HUES6 (cell line): ENCODE measurements around the gene SETD3.

Experiments used
- H3K27ac ChIP-seq: 2 replicates; pipeline ENCODE4 v1.7.0; 2013; ENCODE audit warnings: low read depth, mild to moderate bottlenecking, low read length, inconsistent platforms
- H3K27me3 ChIP-seq: 2 replicates; pipeline ENCODE4 v1.6.1; 2013; ENCODE audit warnings: low read length; ENCODE audit not compliant: control insufficient read depth, insufficient read depth
- H3K36me3 ChIP-seq: 2 replicates; pipeline ENCODE4 v1.6.1; 2013; ENCODE audit warnings: low read length; ENCODE audit not compliant: control insufficient read depth, insufficient read depth
- H3K4me1 ChIP-seq: 2 replicates; pipeline ENCODE4 v1.6.1; 2013; ENCODE audit warnings: low read length; ENCODE audit not compliant: control insufficient read depth, insufficient read depth
- H3K4me3 ChIP-seq: 2 replicates; pipeline ENCODE4 v1.5.1; 2013; ENCODE audit warnings: low read depth, low read length
- H3K9ac ChIP-seq: one replicate; pipeline ENCODE4 v1.6.1; 2013; ENCODE audit warnings: mild to moderate bottlenecking, low read length
- H3K9me3 ChIP-seq: 2 replicates; pipeline ENCODE4 v1.6.1; 2013; ENCODE audit warnings: low read depth, low read length; ENCODE audit not compliant: control insufficient read depth, insufficient read depth

The SETD3 gene

GRCh38 chr14:99522025-99522401 lies 41.4 kb upstream of the SETD3 start:
- H3K36me3 ChIP-seq = no peaks in the 10 kb centered on the region
- H3K27ac ChIP-seq = peak overlapping the region; percentile 37; the same call in 1 of the 2 replicates
- H3K9ac ChIP-seq = peak overlapping the region; percentile 43
- H3K4me3 ChIP-seq = no peak overlapping the region
- no peaks in the 10 kb centered on the region for H3K27me3 ChIP-seq
- H3K9me3 ChIP-seq = no peaks in the 10 kb centered on the region
- peaks cover 57% of the 10 kb centered on the region for H3K4me1 ChIP-seq

GRCh38 chr14:99521176-99522024 lies 40.7 kb upstream of the SETD3 start:
- peak overlapping the region; percentile 43 for H3K9ac ChIP-seq
- H3K4me3 ChIP-seq = no peak overlapping the region
- no peaks in the 10 kb centered on the region for H3K27me3 ChIP-seq
- peaks cover 55% of the 10 kb centered on the region for H3K4me1 ChIP-seq
- no peaks in the 10 kb centered on the region for H3K36me3 ChIP-seq
- peak overlapping the region; percentile 37; the same call in 1 of the 2 replicates for H3K27ac ChIP-seq
- no peaks in the 10 kb centered on the region for H3K9me3 ChIP-seq

- peaks cover 49% of the 10 kb centered on the region for H3K4me1 ChIP-seq
- H3K4me3 ChIP-seq = no peak overlapping the region
- no peaks in the 10 kb centered on the region for H3K36me3 ChIP-seq
- H3K27me3 ChIP-seq = no peaks in the 10 kb centered on the region
- H3K9me3 ChIP-seq = no peaks in the 10 kb centered on the region
- no peak overlapping the region for H3K27ac ChIP-seq
- H3K9ac ChIP-seq = no peak overlapping the region
These were observed 40.0 kb upstream of the SETD3 start for GRCh38 chr14:99520571-99521081.

DNA sequence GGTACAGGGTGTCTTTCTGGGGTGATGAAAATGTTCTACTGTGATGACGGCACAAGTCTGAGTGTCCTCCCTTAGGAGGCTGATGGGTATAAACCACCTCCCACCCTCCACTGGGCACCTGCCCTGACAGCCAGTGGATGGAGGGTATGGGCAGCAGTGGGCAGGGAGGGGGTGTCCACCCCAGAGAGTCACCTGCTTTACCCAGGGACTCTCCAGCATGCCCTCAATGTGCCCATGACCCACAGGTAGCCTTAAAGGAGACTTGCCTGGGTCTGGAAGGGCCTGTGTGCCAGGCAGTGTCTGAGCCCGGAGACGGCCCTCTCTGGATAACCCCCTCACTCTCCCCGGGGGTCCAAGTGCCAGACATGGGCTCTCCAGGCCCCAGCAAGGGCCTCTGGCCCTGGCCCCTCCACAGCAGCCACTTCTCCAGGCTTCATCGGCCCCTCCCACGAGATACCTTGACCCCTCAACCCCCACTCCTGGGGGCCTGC lies 39.3 kb upstream of the SETD3 start:
- Histone ChIP-seq H3K27me3 (no peaks in the 10 kb centered on the region), H3K4me3 (no peak overlapping the region), H3K36me3 (no peaks in the 10 kb centered on the region), H3K9me3 (no peaks in the 10 kb centered on the region), H3K27ac (no peak overlapping the region), H3K9ac (no peak overlapping the region), H3K4me1 (peaks cover 42% of the 10 kb centered on the region)

- Histone ChIP-seq H3K4me1 (peaks cover 37% of the 10 kb centered on the region), H3K36me3 (no peaks in the 10 kb centered on the region), H3K4me3 (no peak overlapping the region), H3K9ac (no peak overlapping the region), H3K9me3 (no peaks in the 10 kb centered on the region), H3K27ac (no peak overlapping the region), H3K27me3 (no peaks in the 10 kb centered on the region)
These were observed 38.8 kb upstream of the SETD3 start for GRCh38 chr14:99519347-99519881.

DNA sequence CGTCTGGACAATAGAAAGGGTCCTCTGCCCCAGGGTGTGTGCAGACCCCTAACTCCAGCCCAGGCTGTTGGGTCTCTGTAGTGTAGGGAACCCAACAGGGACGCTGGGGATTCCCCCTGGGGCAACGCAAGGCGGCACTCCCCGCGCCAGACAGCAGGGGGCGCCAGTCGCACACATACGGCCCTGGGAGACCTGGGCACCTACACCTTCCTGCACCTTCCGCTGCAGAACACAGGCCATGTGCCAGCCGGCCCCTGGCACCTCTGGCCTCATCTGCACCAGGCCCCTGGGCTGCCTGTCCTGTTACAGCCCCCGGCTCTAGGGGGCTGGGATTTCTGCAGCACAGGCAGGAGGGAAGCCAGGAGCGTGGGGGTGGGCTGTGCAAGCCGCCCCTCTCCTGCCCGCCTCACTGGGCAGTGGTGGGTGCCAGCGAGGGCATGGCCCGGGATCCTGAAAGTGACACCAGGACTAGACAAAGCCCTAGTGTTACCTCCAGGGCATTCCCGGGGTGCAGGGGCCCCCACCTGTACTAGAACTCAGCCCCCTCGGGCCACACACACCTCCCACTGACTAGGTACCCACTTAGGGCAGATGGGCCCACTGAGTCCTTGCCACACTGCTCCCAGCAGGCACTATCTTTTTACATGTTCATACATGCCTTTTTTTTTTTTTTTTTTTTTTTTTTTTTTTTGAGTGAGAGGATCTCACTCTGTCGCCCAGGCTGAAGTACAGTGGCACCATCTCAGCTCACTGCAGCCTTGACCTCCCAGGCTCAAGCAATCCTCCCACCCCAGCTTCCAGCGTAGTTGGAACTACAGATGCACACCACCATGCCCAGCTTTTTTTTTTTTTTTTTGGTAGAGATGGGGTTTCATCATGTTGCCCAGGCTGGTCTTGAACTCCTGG lies 38.0 kb upstream of the SETD3 start:
- no peak overlapping the region for H3K27ac ChIP-seq
- peaks cover 5% of the 10 kb centered on the region; the same call in 1 of the 2 replicates for H3K36me3 ChIP-seq
- no peaks in the 10 kb centered on the region for H3K9me3 ChIP-seq
- no peak overlapping the region for H3K9ac ChIP-seq
- no peaks in the 10 kb centered on the region for H3K27me3 ChIP-seq
- H3K4me3 ChIP-seq = no peak overlapping the region
- H3K4me1 ChIP-seq = peaks cover 30% of the 10 kb centered on the region

GRCh38 chr14:99517643-99518381 lies 37.2 kb upstream of the SETD3 start:
- no peaks in the 10 kb centered on the region for H3K27me3 ChIP-seq
- H3K27ac ChIP-seq = no peak overlapping the region
- H3K4me3 ChIP-seq = no peak overlapping the region
- peaks cover 22% of the 10 kb centered on the region for H3K4me1 ChIP-seq
- no peaks in the 10 kb centered on the region for H3K9me3 ChIP-seq
- no peak overlapping the region for H3K9ac ChIP-seq
- H3K36me3 ChIP-seq = peaks cover 6% of the 10 kb centered on the region

DNA sequence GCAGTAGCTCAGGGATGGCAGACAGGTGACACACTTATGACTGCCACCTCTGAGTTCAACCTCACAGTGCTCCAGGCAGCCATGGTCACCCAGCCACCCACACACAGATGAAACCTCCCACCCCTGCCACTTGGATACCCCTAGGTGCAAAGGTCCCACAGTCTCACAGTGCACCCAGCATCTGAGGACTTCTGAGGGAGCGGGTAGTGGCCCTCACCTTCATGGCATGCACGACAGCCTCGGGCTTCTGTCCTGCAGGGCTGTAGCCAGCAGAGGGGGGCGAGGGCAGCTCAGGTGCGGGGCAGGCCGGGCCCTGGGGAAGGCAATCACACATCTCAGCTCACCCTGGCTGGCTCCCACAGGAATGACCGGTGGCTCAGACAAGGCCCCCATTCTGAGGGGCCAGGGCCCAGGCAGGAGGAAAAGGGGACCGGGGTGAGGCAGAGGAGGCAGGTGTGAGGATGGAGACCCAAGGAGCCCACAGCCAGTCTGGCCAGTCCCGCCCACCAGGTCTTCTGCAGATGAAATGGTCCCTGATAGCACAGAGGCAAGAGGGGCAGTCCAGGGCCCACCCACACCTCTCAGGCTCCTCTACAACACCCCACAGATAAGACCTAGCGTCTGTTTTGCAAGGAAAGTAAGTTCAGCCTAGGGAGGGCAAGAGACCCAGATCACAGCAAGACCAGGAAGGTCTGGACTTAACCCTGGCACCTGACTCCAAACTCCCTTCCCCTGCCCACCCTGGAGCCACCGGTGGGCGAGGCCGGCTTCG lies 36.4 kb upstream of the SETD3 start:
- H3K9me3 ChIP-seq = no peaks in the 10 kb centered on the region
- no peaks in the 10 kb centered on the region for H3K27me3 ChIP-seq
- H3K36me3 ChIP-seq = peaks cover 8% of the 10 kb centered on the region
- H3K9ac ChIP-seq = no peak overlapping the region
- H3K27ac ChIP-seq = no peak overlapping the region
- peaks cover 15% of the 10 kb centered on the region for H3K4me1 ChIP-seq
- H3K4me3 ChIP-seq = no peak overlapping the region

- peaks cover 7% of the 10 kb centered on the region; the same call in 1 of the 2 replicates for H3K4me1 ChIP-seq
- H3K27ac ChIP-seq = no peak overlapping the region
- no peak overlapping the region for H3K9ac ChIP-seq
- H3K4me3 ChIP-seq = no peak overlapping the region
- H3K27me3 ChIP-seq = no peaks in the 10 kb centered on the region
- H3K36me3 ChIP-seq = peaks cover 15% of the 10 kb centered on the region
- H3K9me3 ChIP-seq = no peaks in the 10 kb centered on the region
These were observed 35.7 kb upstream of the SETD3 start for GRCh38 chr14:99516156-99516870.
